HG03060 (cell line): ENCODE data around the gene RXRA.

Experiments
- ATAC-seq: cut with Tn5 transposase; IDR thresholded peaks from one replicate; pipeline ENCODE4 v1.9.1; 2021; ENCODE audit warnings: low read depth, moderate number of reproducible peaks; ENCODE audit not compliant: unreplicated experiment

RXRA gene

GRCh38 chr9:134425401-134425800 is 99.1 kb downstream of the RXRA start:
- ATAC-seq = no peak

GRCh38 chr9:134425812-134426211 is 99.6 kb downstream of the RXRA start:
- ATAC-seq = no peak

DNA sequence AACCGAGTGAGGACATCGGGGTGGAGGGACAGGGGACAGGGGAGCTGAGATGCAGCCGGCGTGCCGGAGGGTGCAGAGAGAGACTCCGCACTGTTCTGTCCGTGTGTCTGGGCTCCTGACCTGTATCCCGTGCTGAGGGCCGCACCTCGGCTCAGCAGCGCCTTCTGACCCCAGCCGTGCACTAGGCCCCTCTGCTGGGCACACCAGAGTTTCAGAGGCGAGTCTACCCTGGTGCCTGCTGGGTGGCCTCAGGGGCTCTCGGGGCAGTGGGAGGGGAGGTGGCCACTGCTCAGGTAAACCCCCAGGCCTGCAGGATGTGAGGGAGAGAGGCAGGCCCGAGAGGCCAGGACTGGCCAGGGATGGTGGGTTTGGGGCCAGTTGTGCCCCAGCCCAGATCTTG is 100.2 kb downstream of the RXRA start:
- no peak for ATAC-seq

DNA sequence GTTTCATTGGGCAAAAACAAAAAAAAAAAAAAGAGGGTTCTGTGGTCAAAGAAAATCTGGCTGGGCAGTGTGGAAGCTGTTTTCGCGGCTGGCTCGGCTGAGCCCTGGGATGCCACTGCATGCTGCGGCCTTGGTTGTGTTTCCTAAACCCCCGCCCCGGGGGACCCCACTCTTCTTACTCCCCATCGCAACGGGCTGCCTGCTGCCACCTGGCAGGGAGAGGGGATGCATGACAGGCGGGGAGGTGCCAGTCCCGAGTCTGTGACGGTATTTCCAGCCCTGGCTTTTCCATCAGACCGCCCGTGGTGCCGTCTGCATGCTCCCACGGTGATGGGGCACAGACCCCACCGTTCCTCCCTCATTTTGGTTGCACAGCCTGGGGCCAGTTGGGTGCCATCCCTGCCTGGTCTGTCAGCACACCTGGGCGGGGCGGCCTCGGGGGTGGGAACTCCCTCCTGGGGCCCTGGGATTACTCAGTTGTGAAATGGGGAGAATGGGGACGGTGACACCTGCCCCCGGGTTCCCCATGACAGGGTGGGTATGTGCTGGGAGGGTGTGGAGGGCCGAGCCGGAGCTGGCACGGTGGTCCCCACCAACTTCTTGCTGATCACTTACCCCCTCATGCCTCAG is 101.0 kb downstream of the RXRA start:
- ATAC-seq = no peak

DNA sequence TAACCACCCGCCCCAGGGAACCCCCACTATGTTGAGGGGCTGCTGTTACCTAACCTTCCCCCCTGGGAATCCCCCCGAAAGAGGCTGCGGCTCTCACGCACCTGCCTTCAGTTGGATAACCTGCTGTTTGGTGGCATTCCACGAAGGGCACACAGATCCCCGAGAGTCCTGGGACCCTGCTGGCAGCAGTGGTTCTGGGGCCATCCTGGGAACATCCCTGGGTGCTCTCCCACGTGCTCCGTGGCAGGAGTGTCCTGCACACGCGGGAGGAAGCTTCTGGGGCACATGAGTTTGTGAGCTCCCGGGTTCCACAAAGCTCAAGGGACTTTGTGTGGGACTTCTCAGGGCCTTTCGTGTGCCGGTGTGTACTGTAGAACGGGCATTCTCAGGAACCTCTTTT is 102.3 kb downstream of the RXRA start:
- no peak for ATAC-seq

DNA sequence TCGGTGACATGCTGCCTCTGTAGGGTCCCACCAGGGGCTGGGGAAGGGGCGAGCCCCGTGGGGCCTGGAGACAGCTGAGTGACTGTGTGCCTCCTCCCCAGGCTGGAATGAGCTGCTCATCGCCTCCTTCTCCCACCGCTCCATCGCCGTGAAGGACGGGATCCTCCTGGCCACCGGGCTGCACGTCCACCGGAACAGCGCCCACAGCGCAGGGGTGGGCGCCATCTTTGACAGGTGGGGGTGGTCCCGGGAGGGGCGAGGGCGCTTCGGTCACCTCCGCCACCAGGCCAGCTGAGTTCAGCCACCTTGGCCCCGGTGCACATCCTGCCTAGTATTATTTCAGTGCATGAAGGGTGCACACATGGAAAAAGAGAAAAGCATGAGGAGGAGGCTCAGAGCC is 102.8 kb downstream of the RXRA start:
- no peak for ATAC-seq

DNA sequence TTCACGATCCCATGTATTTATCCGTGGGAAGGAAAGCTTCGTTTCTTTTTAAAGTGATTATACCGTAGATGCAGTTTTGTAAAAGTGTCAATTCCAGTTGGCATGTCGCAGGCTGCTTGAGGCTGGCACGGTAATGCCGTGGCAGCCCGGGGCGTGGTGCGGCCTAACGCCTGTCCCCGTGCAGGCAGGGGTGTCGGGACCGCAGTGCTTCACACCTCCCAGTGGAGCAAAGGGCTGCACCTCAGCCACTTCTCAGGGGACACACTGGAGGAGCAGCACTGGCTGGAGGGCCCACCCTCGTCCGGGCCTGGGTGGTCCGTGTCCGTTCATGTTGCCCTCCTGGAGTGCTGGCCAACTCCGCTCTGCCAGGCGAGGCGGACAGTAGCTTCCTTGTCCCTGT is 103.2 kb downstream of the RXRA start:
- no peak for ATAC-seq

- ATAC-seq = no peak
Observed at GRCh38 chr9:134431095-134431494, 104.8 kb downstream of the RXRA start.

DNA sequence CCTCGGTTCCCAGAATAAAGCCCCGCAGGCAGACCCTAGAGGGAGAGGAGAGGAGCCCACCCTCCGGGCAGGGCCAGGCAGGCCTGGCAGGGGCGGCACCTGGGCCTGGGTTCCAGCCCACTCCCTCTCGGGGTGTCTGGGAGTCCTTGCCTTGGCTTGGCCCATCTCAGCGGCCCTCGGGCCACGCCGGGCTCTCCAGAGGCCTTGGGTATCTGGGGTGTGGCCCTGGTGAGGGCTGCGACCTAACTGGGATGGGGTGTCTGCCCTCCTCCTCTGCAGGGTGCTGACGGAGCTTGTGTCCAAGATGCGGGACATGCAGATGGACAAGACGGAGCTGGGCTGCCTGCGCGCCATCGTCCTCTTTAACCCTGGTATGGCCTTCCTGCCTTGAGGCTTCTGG is 105.4 kb downstream of the RXRA start:
- no peak for ATAC-seq

GRCh38 chr9:134432471-134432870 is 106.2 kb downstream of the RXRA start:
- ATAC-seq = no peak

DNA sequence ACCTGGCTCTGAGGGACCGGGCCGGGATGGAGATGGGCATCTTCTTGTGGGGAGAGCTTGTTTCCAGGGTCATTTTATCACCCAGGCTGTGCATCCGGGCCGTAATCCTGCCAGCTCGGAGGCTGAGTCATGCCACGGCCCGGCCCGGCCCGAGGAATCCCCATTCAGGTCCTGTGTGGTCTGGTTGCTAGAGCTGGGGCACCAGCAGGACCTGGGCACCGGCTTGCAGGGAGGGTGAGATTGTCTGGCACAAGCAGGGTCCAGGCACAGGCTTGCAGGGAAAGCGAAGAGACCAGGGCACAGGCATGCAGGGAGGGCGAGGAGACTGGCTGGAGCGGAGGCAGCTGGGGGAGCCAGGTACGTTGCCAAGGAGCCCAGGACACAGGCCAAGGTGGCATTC is 106.8 kb downstream of the RXRA start:
- ATAC-seq = no peak

DNA sequence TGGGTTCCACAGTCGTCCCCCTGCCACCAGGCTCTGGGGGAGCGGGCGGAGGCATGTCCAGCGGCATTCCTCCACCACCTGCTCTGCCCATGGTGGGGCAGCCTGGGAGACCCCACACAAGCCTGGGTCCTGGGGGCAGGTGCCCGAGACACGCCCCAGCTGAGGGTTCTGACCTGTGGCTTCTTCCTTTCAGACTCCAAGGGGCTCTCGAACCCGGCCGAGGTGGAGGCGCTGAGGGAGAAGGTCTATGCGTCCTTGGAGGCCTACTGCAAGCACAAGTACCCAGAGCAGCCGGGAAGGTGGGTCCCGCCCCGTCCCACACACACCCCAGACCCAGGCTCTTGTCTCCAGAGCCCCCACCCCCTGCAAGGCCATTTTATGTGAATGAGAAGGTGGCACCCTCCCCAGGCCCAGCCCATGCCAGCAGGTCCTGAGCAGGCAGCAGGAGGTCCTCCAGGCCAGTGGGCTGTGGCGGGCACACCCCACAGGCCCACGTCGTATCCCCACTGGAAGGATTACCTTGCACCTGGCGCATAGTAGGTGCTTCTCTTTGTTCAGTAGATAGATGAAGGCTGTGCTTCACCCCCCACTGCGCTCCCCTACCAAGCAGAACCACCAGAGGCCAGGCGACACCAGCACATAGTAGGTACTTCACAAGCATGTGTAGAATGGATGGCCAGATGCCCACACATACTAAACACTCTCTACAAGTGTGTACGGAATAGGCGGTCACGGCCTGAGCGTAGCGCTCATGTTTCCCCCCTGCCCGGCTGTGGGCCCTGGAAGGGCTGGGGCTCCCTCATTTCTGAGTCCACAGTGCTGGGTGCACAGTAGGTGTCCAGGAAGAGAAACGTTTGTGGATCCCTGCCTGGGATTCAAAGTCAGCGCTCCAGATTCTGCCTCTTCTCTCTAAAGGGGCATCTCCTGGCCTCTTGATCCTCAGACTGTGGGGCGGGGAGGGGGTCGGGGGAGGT is 107.9 kb downstream of the RXRA start:
- no peak for ATAC-seq

DNA sequence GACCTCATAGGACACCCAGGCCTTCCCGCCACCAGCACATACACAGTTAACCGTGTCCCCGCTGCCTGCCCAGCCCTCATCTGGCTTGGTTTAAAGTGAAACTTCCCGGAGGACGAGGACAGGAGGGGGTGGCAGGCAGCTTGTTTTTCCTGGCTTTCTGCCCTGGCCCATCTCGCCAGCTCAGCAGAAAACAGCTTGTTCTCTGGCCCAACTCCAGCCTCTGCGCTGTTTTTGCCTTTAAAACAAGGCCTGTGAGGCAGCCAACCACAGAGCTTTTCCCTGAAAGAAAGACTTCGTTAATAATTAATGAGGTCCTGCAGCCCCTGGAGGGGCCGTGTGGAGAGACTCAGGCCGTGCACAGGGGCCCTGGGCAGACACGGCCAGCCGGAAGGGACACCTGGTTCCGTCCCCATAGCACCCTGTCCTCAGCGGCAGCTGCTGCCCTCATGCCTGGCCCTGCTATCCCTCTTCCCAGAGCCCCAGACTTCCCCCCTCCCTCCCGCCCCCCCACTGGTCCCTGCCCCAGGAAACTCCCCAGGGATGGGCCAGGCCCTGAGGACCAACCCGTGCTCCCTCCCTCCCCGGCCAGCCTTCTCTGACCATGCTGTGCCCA is 108.7 kb downstream of the RXRA start:
- no peak for ATAC-seq

GRCh38 chr9:134435550-134436378 is 109.5 kb downstream of the RXRA start:
- no peak for ATAC-seq

DNA sequence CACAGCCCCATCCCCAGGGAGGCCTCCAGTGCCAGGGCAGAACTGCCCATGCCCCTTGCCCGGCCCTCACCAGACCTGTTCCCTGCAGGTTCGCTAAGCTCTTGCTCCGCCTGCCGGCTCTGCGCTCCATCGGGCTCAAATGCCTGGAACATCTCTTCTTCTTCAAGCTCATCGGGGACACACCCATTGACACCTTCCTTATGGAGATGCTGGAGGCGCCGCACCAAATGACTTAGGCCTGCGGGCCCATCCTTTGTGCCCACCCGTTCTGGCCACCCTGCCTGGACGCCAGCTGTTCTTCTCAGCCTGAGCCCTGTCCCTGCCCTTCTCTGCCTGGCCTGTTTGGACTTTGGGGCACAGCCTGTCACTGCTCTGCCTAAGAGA is 110.1 kb downstream of the RXRA start:
- ATAC-seq = no peak

DNA sequence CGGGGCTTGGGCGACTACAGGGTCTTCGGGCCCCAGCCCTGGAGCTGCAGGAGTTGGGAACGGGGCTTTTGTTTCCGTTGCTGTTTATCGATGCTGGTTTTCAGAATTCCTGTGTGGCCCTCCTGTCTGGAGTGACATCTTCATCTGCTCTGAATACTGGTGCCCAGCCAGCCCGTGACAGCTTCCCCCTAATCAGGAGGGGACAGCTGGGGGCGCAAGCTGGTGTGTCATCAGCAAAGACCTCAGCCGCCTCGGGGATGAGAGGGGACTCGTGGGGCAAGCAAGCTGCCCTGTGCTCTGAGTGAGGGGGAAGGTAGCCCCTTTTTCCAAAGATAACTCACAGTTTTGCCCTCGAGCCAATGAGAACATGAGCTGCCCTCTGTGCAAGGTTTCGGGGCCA is 110.7 kb downstream of the RXRA start:
- no peak for ATAC-seq

GRCh38 chr9:134437403-134438194 is 111.3 kb downstream of the RXRA start:
- no peak for ATAC-seq

GRCh38 chr9:134438195-134438788 is 112.0 kb downstream of the RXRA start:
- ATAC-seq = no peak

DNA sequence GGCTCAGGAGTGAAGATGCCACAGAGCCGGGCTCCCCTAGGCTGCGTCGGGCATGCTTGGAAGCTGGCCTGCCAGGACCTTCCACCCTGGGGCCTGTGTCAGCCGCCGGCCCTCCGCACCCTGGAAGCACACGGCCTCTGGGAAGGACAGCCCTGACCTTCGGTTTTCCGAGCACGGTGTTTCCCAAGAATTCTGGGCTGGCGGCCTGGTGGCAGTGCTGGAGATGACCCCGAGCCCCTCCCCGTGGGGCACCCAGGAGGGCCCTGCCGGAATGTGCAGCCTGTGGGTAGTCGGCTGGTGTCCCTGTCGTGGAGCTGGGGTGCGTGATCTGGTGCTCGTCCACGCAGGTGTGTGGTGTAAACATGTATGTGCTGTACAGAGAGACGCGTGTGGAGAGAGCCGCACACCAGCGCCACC is 113.1 kb downstream of the RXRA start:
- ATAC-seq = no peak
